Measurements from ENCODE around the gene MTUS2. TPM values are rescaled to one million over a fixed set of nuclear protein-coding genes. Genes with fewer than 3 reads are reported as not detected.

The MTUS2 gene
- total RNA-seq, 1 donor = 0.36 TPM

- no peaks in the 10 kb centered on the region for H3K79me2 ChIP-seq (ENCODE audit: insufficient read depth, low read length)
- H3K4me2 ChIP-seq (ENCODE audit: insufficient read depth, low read length) = no peak overlapping the region
- no peaks in the 10 kb centered on the region for H3K4me1 ChIP-seq (ENCODE audit: insufficient read depth, low read length)
- H3K36me3 ChIP-seq (ENCODE audit: insufficient read depth, low read length) = no peaks in the 10 kb centered on the region
- H3K27ac ChIP-seq (ENCODE audit: low read depth, low read length) = no peak overlapping the region
- DNase-seq (ENCODE audit: insufficient read length, low spot score, missing footprints) = no peak
- H2AFZ ChIP-seq (ENCODE audit: low read length) = no peak overlapping the region
- no peak overlapping the region for H3K4me3 ChIP-seq (ENCODE audit: insufficient read depth, low read length)
- H3K27me3 ChIP-seq (ENCODE audit: insufficient read depth, low read length) = no peaks in the 10 kb centered on the region
- no peaks in the 10 kb centered on the region for H4K20me1 ChIP-seq (ENCODE audit: insufficient read depth, low read length)
- no peaks in the 10 kb centered on the region for H3K9me3 ChIP-seq (ENCODE audit: low read depth, low read length)
- TF ChIP-seq, protein P1, sequence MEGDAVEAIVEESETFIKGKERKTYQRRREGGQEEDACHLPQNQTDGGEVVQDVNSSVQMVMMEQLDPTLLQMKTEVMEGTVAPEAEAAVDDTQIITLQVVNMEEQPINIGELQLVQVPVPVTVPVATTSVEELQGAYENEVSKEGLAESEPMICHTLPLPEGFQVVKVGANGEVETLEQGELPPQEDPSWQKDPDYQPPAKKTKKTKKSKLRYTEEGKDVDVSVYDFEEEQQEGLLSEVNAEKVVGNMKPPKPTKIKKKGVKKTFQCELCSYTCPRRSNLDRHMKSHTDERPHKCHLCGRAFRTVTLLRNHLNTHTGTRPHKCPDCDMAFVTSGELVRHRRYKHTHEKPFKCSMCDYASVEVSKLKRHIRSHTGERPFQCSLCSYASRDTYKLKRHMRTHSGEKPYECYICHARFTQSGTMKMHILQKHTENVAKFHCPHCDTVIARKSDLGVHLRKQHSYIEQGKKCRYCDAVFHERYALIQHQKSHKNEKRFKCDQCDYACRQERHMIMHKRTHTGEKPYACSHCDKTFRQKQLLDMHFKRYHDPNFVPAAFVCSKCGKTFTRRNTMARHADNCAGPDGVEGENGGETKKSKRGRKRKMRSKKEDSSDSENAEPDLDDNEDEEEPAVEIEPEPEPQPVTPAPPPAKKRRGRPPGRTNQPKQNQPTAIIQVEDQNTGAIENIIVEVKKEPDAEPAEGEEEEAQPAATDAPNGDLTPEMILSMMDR (IDR thresholded peaks at IDR 0.05; ENCODE audit: extremely low read depth, low read depth, low read length) = no peak
Measured at GRCh38 chr13:29266756-29267733, 446.9 kb downstream of the MTUS2 start.

DNA sequence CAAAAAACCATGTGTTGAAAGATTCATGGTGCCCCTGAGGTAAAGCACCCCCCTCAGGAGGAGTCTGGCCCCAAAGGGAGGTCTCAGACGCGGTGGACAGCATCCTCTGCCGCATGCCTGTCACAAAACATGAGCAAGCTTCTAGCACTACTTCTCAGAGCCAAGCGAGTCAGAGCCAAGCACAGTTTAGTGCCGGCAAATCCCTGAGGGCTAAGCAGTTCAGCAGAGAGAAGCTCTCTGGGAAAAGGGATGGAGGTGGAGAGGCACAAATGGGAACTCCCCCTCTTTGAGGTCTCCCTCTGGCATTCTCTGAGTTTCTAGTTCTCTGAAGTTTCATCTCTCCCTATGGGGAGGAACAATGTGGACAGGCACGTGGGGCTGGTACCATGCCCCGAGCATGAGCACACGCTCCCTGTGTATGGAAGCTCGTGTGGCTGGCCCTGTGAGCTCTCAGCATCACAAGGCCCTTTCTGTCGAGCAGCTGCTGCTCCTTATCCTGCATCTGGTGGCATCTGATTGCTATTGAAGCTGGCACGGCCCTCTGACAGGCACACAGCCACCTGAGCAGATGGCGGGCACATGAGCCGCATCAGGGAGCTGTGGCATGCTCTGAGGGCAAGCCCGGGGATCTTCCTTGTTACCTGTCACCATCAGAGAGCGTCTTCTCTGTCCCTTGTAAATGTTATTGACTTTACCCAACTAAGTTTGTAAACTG lies 450.3 kb downstream of the MTUS2 start:
- Histone ChIP-seq H3K4me3 (ENCODE audit: insufficient read depth, low read length) (no peak overlapping the region), H2AFZ (ENCODE audit: low read length) (no peak overlapping the region), H3K27me3 (ENCODE audit: insufficient read depth, low read length) (no peaks in the 10 kb centered on the region), H3K79me2 (ENCODE audit: insufficient read depth, low read length) (no peaks in the 10 kb centered on the region), H3K4me2 (ENCODE audit: insufficient read depth, low read length) (no peak overlapping the region), H3K4me1 (ENCODE audit: insufficient read depth, low read length) (no peaks in the 10 kb centered on the region), H3K9me3 (ENCODE audit: low read depth, low read length) (no peaks in the 10 kb centered on the region), H4K20me1 (ENCODE audit: insufficient read depth, low read length) (no peaks in the 10 kb centered on the region), H3K27ac (ENCODE audit: low read depth, low read length) (no peak overlapping the region), H3K36me3 (ENCODE audit: insufficient read depth, low read length) (no peaks in the 10 kb centered on the region)
- DNase-seq (ENCODE audit: insufficient read length, low spot score, missing footprints) = no peak
- TF ChIP-seq, protein P1 (IDR thresholded peaks at IDR 0.05; ENCODE audit: extremely low read depth, low read depth, low read length) = no peak

DNA sequence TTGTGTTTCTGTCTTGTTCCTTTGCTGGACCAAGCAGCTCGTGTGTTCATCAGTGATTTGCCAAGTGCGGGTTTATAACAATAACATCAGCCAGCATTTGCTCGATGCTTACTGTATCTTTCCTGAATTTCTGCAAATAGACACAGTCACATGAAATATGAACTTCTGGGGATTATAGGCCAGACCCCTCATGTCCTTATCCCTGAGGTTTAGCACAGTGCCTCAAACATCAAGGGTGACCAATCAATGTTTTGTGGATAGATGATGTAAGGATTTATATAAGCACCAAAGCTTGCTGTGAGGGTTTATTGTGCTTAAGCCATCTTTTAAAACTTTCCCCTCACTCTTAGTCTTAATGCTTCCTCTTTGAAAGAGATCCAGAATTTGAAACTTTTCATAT lies 451.5 kb downstream of the MTUS2 start:
- no peak overlapping the region for H3K4me3 ChIP-seq (ENCODE audit: insufficient read depth, low read length)
- no peak overlapping the region for H3K4me2 ChIP-seq (ENCODE audit: insufficient read depth, low read length)
- H2AFZ ChIP-seq (ENCODE audit: low read length) = no peak overlapping the region
- no peaks in the 10 kb centered on the region for H3K79me2 ChIP-seq (ENCODE audit: insufficient read depth, low read length)
- H3K4me1 ChIP-seq (ENCODE audit: insufficient read depth, low read length) = no peaks in the 10 kb centered on the region
- no peaks in the 10 kb centered on the region for H3K9me3 ChIP-seq (ENCODE audit: low read depth, low read length)
- no peaks in the 10 kb centered on the region for H4K20me1 ChIP-seq (ENCODE audit: insufficient read depth, low read length)
- no peaks in the 10 kb centered on the region for H3K36me3 ChIP-seq (ENCODE audit: insufficient read depth, low read length)
- no peaks in the 10 kb centered on the region for H3K27me3 ChIP-seq (ENCODE audit: insufficient read depth, low read length)
- no peak overlapping the region for H3K27ac ChIP-seq (ENCODE audit: low read depth, low read length)
- TF ChIP-seq, protein P1 (IDR thresholded peaks at IDR 0.05; ENCODE audit: extremely low read depth, low read depth, low read length) = no peak
- DNase-seq (ENCODE audit: insufficient read length, low spot score, missing footprints) = no peak

Measured in osteoblast (primary cell).